ENCODE results near the gene TAS1R3. TPM values are rescaled to one million over a fixed set of nuclear protein-coding genes. Genes with fewer than 3 reads are reported as not detected.

Gene TAS1R3
- total and polyA plus RNA-seq, 2 of the 4 experiments (the other 2 are of a cell fraction) = under 0.01 to 0.05 TPM

- Histone ChIP-seq H3K18ac (ENCODE audit: low read depth, low read length) (no peak overlapping the region), H4K20me1 (ENCODE audit: insufficient read depth, low read length) (peaks cover 74% of the 10 kb centered on the region), H3K4me1 (ENCODE audit: control insufficient read depth, insufficient read depth, low read length) (peaks cover 11% of the 10 kb centered on the region; the same call in 1 of the 2 replicates), H3K9ac (ENCODE audit: low read depth, low read length) (no peak overlapping the region), H2BK5ac (ENCODE audit: low read depth, low read length, poor library complexity, severe bottlenecking) (no peak overlapping the region), H3K27ac (ENCODE audit: insufficient read depth, low read length) (no peak overlapping the region), H3K36me3 (ENCODE audit: control insufficient read depth, insufficient read depth, low read length) (peaks cover 51% of the 10 kb centered on the region), H3K14ac (replicated peaks; ENCODE audit: low read depth, low read length) (no peak overlapping the region), H3K4me3 (ENCODE audit: insufficient read depth, low read depth, low read length) (no peak overlapping the region), H3K56ac (ENCODE audit: extremely low read depth, insufficient read depth, low read length) (no peak overlapping the region), H2AK9ac (replicated peaks; ENCODE audit: low read depth, low read length, poor library complexity) (no peak overlapping the region), H2AFZ (replicated peaks; ENCODE audit: low read length, poor library complexity) (no peak overlapping the region), H4K5ac (ENCODE audit: low read depth, low read length) (no peak overlapping the region), H3K4me2 (ENCODE audit: low read depth, low read length) (no peak overlapping the region), H3K79me1 (ENCODE audit: low read depth in 1 of 2, low read length in 2 of 2) (peaks cover 14 to 79% of the 10 kb centered on the region in 2 experiments), H3K9me1 (ENCODE audit: insufficient read depth, low read length) (peaks cover 4% of the 10 kb centered on the region), H2BK120ac (ENCODE audit: low read depth, low read length) (no peak overlapping the region), H2AK5ac (ENCODE audit: low read depth, low read length) (peak overlapping the region; percentile 20; the same call in 1 of the 2 replicates), H2BK20ac (ENCODE audit: low read depth, low read length) (no peak overlapping the region), H2BK15ac (ENCODE audit: low read depth, low read length) (no peak overlapping the region), H4K8ac (ENCODE audit: low read depth in 2 of 2, low read length in 2 of 2) (no peak overlapping the region), H3K27me3 (ENCODE audit: control insufficient read depth, insufficient read depth, low read length) (no peaks in the 10 kb centered on the region), H3K23ac (ENCODE audit: low read depth, low read length) (no peak overlapping the region), H3K9me3 (ENCODE audit: control insufficient read depth, insufficient read depth, low read length) (no peaks in the 10 kb centered on the region), H3K4ac (ENCODE audit: low read depth, low read length) (no peak overlapping the region), H4K91ac (ENCODE audit: insufficient read depth, low read depth, low read length) (no peak overlapping the region)
- POLR2A ChIA-PET (ENCODE audit: unreplicated experiment) = no interaction called here
- peak; percentile 95 for DNase-seq
- dilution Hi-C loops (cut with HindIII; ENCODE audit: low sequenced_read_pairs, unreplicated experiment) (no loop called here), in situ Hi-C loops (cut with MboI; ENCODE audit: low sequenced_read_pairs) (no loop called here), intact Hi-C loops (cut with micrococcal nuclease) (no loop called here)
- WGBS, 2 experiments (ENCODE audit: extremely low coverage in 2 of 2, insufficient read length in 1 of 2) = 33% methylated on average over 2 of the region's 9 CpGs; no CpG with 5 or more reads in 1 of the 2 experiments
- CTCF ChIA-PET = interaction anchor here (0.6 kb wide), 1 partner anchor 39 kb away, joined by 3 read pairs; no protein-coding TSS in a partner anchor
- ATAC-seq (ENCODE audit: low read depth) = peak; percentile 87
- BruUV-seq (replicated peaks) = TSS peak; percentile 37
- TF ChIP-seq ELK1 (IDR thresholded peaks at IDR 0.05; ENCODE audit: borderline replicate concordance, low read depth, low read length) = no peak
- no peak for TF ChIP-seq RFX5 (IDR thresholded peaks at IDR 0.05; ENCODE audit: low read depth, low read length)
- TF ChIP-seq MAZ (IDR thresholded peaks at IDR 0.05; ENCODE audit: borderline replicate concordance, low read depth, low read length) = no peak
- no peak for TF ChIP-seq USF2 (IDR thresholded peaks at IDR 0.05; ENCODE audit: low read depth, low read length)
- peak; percentile 81 for TF ChIP-seq FOS (IDR thresholded peaks at IDR 0.05; ENCODE audit: low read depth, low read length)
- no peak for TF ChIP-seq SMC3 (IDR thresholded peaks at IDR 0.05; ENCODE audit: low read depth, low read length)
- peak; percentile 54; the same call in 1 of the 2 replicates for TF ChIP-seq BHLHE40 (IDR thresholded peaks at IDR 0.05; ENCODE audit: low read depth, low read length)
- no peak for TF ChIP-seq RAD21 (IDR thresholded peaks at IDR 0.05; ENCODE audit: low read length)
- TF ChIP-seq MXI1 (IDR thresholded peaks at IDR 0.05; ENCODE audit: borderline replicate concordance, low read depth, low read length) = 0 out of 2 replicates have a peak, but pooled peaks have one; percentile 55
- TF ChIP-seq CHD1 (IDR thresholded peaks at IDR 0.05; ENCODE audit: low read depth, low read length) = no peak
- no peak for TF ChIP-seq CEBPB (IDR thresholded peaks at IDR 0.05; ENCODE audit: low read depth, low read length)
- no peak for TF ChIP-seq NFE2L2 (IDR thresholded peaks at IDR 0.05; ENCODE audit: low read depth, low read length)
- no peak for TF ChIP-seq MAFK (IDR thresholded peaks at IDR 0.05; ENCODE audit: low read depth, low read length)
- TF ChIP-seq RCOR1 (IDR thresholded peaks at IDR 0.05; ENCODE audit: insufficient replicate concordance, low read length) = no peak
- peak; percentile 32; the same call in 1 of the 2 replicates for TF ChIP-seq POLR2A (IDR thresholded peaks at IDR 0.05; ENCODE audit: low read depth, low read length)
- no peak for TF ChIP-seq CTCF (conservative IDR thresholded peaks at IDR 0.05; ENCODE audit: low read depth, low read length)
Measured at GRCh38 chr1:1318131-1318652, 12.9 kb upstream of the TAS1R3 start.
